A673 (cell line): ENCODE data around the gene ASTN2. TPM values are rescaled to one million over a fixed set of nuclear protein-coding genes. Genes with fewer than 3 reads are reported as not detected.

Source experiments
- BruUV-seq: library from RNA; stranded (reverse); fragments of 400-500 nt; replicated peaks from 2 replicates; lab custom pipeline; 2021; lab: Mats Ljungman, UMichigan
- CTCF ChIA-PET: fragments of 300-600 bp; sonication (Branson Sonifier 250); formaldehyde crosslinking; loops from one replicate; lab custom pipeline; 2022; ENCODE audit warnings: antibody characterized with exemption; lab: Charles Lee
- POLR2A ChIA-PET: fragments of 300-600 bp; sonication (Branson Sonifier 250); formaldehyde crosslinking; loops from one replicate; lab custom pipeline; 2022; ENCODE audit warnings: antibody characterized with exemption; ENCODE audit not compliant: low non-redundant PET; lab: Charles Lee
- DNase-seq: peaks from one replicate; pipeline ENCODE4 v3.0.0-alpha.2; 2015; ENCODE audit warnings: low spot score
- H3K27ac ChIP-seq: fragments of 200-600 bp; sonication (generic); 2 replicates; pipeline ENCODE4 v1.5.1; 2016; ENCODE audit warnings: mixed run types, low read depth, mild to moderate bottlenecking, mixed read lengths, antibody characterized with exemption, low read length; ENCODE audit not compliant: poor library complexity, severe bottlenecking
- H3K27me3 ChIP-seq: fragments of 200-600 bp; sonication (generic); replicated peaks from 2 replicates; pipeline ENCODE4 v1.6.1; 2017; ENCODE audit warnings: mixed run types, low read depth, mild to moderate bottlenecking, mixed read lengths, antibody characterized with exemption, low read length; ENCODE audit not compliant: insufficient read depth, poor library complexity
- H3K36me3 ChIP-seq: fragments of 200-600 bp; sonication (generic); 2 replicates; pipeline ENCODE4 v1.6.1; 2016; ENCODE audit warnings: mixed run types, mild to moderate bottlenecking, mixed read lengths, antibody characterized with exemption, low read length; ENCODE audit not compliant: insufficient read depth, poor library complexity, severe bottlenecking
- H3K4me1 ChIP-seq: fragments of 200-600 bp; sonication (generic); 2 replicates; pipeline ENCODE4 v1.6.1; 2017; ENCODE audit warnings: mixed run types, mild to moderate bottlenecking, mixed read lengths, antibody characterized with exemption, low read length; ENCODE audit not compliant: insufficient read depth, poor library complexity, severe bottlenecking
- H3K4me3 ChIP-seq: fragments of 200-600 bp; sonication (generic); 2 replicates; pipeline ENCODE4 v1.5.1; 2016; ENCODE audit warnings: low read depth, mixed run types, mild to moderate bottlenecking, mixed read lengths, low read length; ENCODE audit not compliant: poor library complexity, severe bottlenecking
- H3K9me3 ChIP-seq: fragments of 200-600 bp; sonication (generic); 2 replicates; pipeline ENCODE4 v1.6.1; 2016; ENCODE audit warnings: mixed run types, low read depth, mild to moderate bottlenecking, mixed read lengths, antibody characterized with exemption, low read length; ENCODE audit not compliant: poor library complexity, severe bottlenecking
- CTCF ChIP-seq: fragments of 300-800, 200-600 bp; sonication (generic); conservative IDR thresholded peaks from 2 replicates; pipeline ENCODE4 v1.5.1; 2017; ENCODE audit warnings: low read depth, mild to moderate bottlenecking, antibody characterized with exemption, low read length, moderate library complexity, mixed read lengths
- EZH2 ChIP-seq: fragments of 200-600 bp; sonication (generic); IDR thresholded peaks from 2 replicates; pipeline ENCODE4 v1.6.1; 2017; ENCODE audit warnings: borderline replicate concordance, low read depth, mild to moderate bottlenecking, mixed read lengths, antibody characterized with exemption, low read length; ENCODE audit not compliant: poor library complexity, severe bottlenecking
- intact Hi-C: fragments of 100-400 bp; cut with micrococcal nuclease; formaldehyde crosslinking; loops from one replicate; pipeline ENCODE4 v1.10.0; 2022; ENCODE audit not compliant: unreplicated experiment
- total RNA-seq: library from RNA; stranded (reverse); gene quantifications from 2 replicates; pipeline ENCODE4 v1.2.3, GENCODE V29; 2021

The ASTN2 gene
- total RNA-seq, 1 experiment from 2014 or later = 3.4 TPM

GRCh38 chr9:116539549-116539948, 875.3 kb downstream of the ASTN2 start:
- BruUV-seq = no TSS peak
- H3K27me3 ChIP-seq = no peaks in the 10 kb centered on the region
- CTCF ChIA-PET = no interaction called here

GRCh38 chr9:116525611-116526010, 889.2 kb downstream of the ASTN2 start:
- ChIA-PET POLR2A (no interaction called here), CTCF (no interaction called here)
- DNase-seq = no peak
- no peak overlapping the region for H3K4me3 ChIP-seq
- H3K36me3 ChIP-seq = no peaks in the 10 kb centered on the region
- no peaks in the 10 kb centered on the region for H3K4me1 ChIP-seq
- intact Hi-C loops = no loop called here
- no peak overlapping the region for H3K27ac ChIP-seq
- TF ChIP-seq EZH2 (no peak), CTCF (no peak)
- no peaks in the 10 kb centered on the region for H3K27me3 ChIP-seq
- H3K9me3 ChIP-seq = no peaks in the 10 kb centered on the region
- BruUV-seq = no TSS peak

More at GRCh38 chr9:116539549-116539948, 875.3 kb downstream of the ASTN2 start:
- no peak for DNase-seq
- Histone ChIP-seq H3K4me3 (no peak overlapping the region), H3K4me1 (no peaks in the 10 kb centered on the region), H3K9me3 (peaks cover 5% of the 10 kb centered on the region), H3K36me3 (no peaks in the 10 kb centered on the region), H3K27ac (no peak overlapping the region)
- TF ChIP-seq EZH2 = no peak
- POLR2A ChIA-PET = no interaction called here
- intact Hi-C loops = no loop called here

- Histone ChIP-seq H3K36me3 (no peaks in the 10 kb centered on the region), H3K9me3 (no peaks in the 10 kb centered on the region), H3K27me3 (no peaks in the 10 kb centered on the region), H3K4me1 (no peaks in the 10 kb centered on the region), H3K4me3 (no peak overlapping the region), H3K27ac (no peak overlapping the region)
- intact Hi-C loops = no loop called here
- TF ChIP-seq EZH2 (no peak), CTCF (no peak)
- CTCF ChIA-PET = no interaction called here
- DNase-seq = no peak
- POLR2A ChIA-PET = no interaction called here
- no TSS peak for BruUV-seq
Measured at GRCh38 chr9:116524778-116525470, 889.9 kb downstream of the ASTN2 start.

- no peak overlapping the region for H3K4me3 ChIP-seq
- DNase-seq = no peak
- no TSS peak for BruUV-seq
- H3K27me3 ChIP-seq = no peaks in the 10 kb centered on the region
- CTCF ChIA-PET = no interaction called here
- no peaks in the 10 kb centered on the region for H3K9me3 ChIP-seq
- TF ChIP-seq EZH2 = no peak
- no peak for TF ChIP-seq CTCF
- no peak overlapping the region for H3K27ac ChIP-seq
- POLR2A ChIA-PET = no interaction called here
- intact Hi-C loops = no loop called here
- H3K4me1 ChIP-seq = no peaks in the 10 kb centered on the region
- no peaks in the 10 kb centered on the region for H3K36me3 ChIP-seq
Measured at GRCh38 chr9:116520218-116520617, 894.6 kb downstream of the ASTN2 start.
